ENCODE data around the gene ALOX12B.

- no peak for TF ChIP-seq EZH2 (IDR thresholded peaks at IDR 0.05; ENCODE audit: borderline replicate concordance, low read depth, low read length, severe bottlenecking)
- no peak for TF ChIP-seq POLR2AphosphoS5 (IDR thresholded peaks at IDR 0.05; ENCODE audit: insufficient read depth, low read depth, low read length)
- TF ChIP-seq CTCF (IDR thresholded peaks at IDR 0.05; ENCODE audit: extremely low read depth in 1 of 2, insufficient read depth in 1 of 2, low read depth in 1 of 2, low read length in 2 of 2) = no peak
Observed at GRCh38 chr17:8126491-8127066, 39.1 kb upstream of the ALOX12B start.
